Activated CD4-positive, alpha-beta T cell treated with anti-CD3 and anti-CD28 coated beads, Interleukin-2, amount 50 U/mL, for 1 hour (primary cell): Measurements from ENCODE around the gene HDAC2.
"Not testable (repeated sequence)": the region's sequence is repeated elsewhere in the genome, so short reads cannot be mapped to it uniquely, and the experiment has no call there.

Experiments used
- DNase-seq: peaks from one replicate; pipeline ENCODE4 v3.0.0-alpha.2; 2020

The HDAC2 gene

GRCh38 chr6:113970805-113971676 lies at the start of gene HDAC2:
Gene HDAC2, minus strand, starts transcription at chr6:113971148. Its CDS starts 240 bp downstream, at chr6:113970908.
- DNase-seq = peak; percentile 80

DNA sequence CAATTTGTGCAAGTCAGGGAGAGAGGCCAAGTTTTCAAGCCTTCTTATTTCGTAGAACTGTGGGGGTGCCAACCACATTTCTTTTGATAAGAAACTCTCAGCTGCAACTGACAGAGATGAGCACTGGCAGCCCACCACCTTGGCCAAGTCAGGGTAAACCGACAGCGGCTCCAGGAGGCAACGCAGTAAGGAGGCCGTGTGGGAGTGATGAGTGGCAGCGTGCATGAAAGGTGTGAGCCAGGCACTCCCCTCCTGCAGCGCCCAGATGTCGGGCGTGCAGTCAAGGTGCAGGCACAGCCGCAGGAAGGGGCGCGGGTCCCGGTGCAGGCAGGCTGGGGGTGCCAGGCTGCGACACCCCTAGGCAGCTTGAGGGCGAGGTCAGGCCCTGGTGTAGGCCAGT lies 49.2 kb upstream of the HDAC2 start:
- no peak for DNase-seq

DNA sequence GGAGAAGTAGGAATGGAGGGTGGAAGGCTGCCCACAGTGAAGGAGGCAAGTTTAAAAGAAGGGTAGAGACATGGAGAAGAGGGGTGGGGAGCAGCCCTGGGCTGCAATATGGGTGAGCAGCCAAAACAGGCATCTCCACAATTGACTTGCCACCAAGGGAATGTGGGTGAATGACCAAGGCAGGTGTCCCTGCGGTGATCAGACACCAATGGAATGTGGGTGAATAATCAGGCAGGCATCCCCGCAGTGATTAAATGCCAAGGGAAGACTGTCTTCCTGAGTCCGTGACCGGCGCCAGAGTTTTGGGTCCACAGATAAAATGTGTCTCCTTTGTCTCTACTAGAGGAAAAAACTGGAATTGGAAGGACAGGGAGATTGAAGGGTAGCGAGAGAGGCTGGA lies 46.2 kb upstream of the HDAC2 start:
- DNase-seq = not testable (repeated sequence)

DNA sequence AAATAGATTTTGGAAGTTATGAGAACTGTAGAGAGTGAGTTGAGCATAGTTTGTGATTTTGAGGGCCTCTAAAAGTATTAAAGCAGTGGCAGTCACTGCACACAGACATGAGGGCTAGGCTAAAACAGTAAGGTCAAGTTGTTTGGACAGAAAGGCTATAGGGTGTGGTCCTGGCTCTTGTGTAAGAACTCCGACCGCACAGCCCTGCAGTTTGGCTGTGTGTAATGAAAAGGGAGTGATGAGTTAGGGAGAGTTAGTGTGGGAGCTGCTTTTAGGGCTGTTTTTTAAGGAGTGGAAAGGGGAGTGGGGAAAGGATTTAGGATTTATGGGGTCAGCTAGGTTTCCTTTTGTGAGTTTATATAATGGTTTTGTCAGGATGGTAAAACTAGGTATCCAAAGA lies 43.2 kb upstream of the HDAC2 start:
- DNase-seq = not testable (repeated sequence)

DNA sequence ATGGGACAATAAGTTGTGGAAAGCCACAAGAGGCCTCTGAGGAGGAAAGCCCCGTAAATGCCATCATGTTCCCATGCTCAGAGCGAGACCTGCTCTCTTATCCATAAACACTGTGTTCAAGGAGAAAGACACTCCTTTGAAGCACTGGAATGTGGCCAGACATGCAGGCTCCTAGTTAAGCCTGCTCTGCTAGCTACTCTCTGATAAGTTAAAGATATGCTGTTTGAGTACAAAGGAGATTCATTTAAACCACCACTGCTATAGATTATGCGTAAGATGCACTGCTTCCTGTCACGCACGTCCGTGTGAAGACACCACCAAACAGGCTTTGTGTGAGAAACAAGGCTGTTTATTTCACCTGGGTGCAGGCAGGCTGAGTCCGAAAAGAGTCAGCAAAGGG lies 40.5 kb upstream of the HDAC2 start:
- DNase-seq = not testable (repeated sequence)

- DNase-seq = no peak
Measured at GRCh38 chr6:114010540-114010939, 39.6 kb upstream of the HDAC2 start.

DNA sequence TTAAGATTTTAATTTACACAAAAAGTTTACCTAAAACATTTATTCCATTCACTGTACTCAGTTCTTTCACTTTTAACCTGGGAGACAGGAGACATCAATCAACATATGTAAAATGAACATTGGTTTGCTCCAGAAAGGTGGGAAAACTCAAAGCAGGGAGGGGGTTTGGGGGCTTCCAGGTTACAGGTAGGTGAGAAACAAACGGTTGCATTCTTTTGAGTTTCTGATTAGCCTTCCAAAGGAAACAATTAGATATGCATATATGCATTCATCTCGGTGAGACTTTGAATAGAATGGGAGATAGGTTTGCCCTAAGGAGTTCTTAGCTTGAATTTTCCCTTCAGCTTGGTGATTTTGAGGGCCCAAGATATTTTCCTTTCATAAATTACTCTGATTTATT lies 38.2 kb upstream of the HDAC2 start:
- DNase-seq = no peak

GRCh38 chr6:114008331-114008730 lies 37.4 kb upstream of the HDAC2 start:
- DNase-seq = no peak

DNA sequence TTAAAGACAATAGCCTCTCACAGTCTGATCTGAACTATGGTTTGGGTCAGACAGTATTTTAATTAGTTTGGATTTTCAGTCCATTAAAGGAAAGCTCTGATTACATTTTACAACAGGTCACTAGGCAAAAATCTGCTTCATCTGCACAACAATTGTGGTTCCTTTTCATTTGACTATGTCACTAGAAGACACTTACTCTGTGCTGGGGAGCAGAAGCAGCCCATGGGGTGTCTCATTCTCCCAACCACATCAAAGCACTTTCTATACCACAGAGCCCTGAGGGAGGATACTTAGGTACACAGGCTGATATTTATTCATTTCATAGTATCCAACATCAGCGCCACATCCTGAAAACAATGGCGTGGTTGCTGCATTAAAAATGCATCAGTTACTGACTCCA lies 36.6 kb upstream of the HDAC2 start:
- DNase-seq = peak; percentile 3

DNA sequence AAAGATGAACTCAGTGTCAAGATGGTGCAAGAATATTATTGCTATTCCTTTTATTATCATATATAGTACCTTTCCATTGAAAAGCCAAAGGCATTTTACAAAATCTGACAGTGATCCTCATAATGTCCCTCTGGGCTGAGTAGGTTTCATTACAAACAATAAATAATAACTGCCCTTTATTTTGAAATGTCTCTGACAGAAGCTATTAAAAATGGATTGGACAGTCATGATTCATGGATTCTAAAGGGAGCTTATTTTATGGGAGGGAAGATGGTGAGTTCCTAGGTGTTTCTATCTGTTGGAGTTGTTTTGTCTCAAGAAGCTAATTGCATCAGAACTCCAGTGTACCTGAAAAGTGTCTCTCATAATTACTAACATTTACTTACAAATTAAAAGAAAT lies 30.4 kb upstream of the HDAC2 start:
- no peak for DNase-seq

GRCh38 chr6:114000069-114000468 lies 29.1 kb upstream of the HDAC2 start:
- DNase-seq = no peak

DNA sequence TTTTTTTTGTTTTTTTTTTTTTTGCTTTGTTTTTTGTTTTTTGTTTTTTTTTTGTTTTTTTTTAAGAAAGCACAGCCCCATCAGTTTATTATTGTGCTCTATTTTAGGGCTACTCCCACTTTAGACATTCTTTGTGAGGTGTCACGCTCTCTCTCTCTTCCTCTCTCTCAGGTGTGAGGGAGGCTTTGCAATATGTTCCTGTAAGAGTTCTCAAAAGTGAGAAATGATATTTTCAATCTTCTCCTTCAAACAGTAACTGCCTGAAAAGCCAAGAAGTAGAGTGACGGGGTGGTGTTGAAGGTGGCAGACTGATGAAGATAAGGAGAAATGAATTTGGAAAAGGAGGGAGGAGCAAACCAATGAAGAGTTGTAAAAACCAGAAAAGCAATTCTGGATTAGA lies 28.3 kb upstream of the HDAC2 start:
- DNase-seq = no peak

DNA sequence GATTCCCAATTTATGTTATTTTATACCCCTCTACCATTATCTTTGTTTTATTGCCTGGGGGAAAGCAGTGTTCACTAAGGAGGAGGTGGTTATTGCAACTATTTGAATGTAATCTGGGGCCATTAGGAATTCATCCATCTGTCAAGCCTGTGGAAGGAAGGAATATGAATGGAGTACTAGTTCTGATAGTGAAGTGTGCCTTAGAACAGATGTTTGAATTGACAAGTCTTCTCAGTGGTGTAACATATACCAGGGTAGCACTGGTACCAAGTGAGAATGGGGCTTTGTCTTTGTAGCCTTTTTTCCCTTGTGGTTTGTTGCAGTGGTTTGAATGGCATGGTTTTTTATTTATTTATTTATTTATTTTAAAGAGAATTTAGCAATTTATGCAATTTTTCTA lies 27.9 kb upstream of the HDAC2 start:
- DNase-seq = no peak

DNA sequence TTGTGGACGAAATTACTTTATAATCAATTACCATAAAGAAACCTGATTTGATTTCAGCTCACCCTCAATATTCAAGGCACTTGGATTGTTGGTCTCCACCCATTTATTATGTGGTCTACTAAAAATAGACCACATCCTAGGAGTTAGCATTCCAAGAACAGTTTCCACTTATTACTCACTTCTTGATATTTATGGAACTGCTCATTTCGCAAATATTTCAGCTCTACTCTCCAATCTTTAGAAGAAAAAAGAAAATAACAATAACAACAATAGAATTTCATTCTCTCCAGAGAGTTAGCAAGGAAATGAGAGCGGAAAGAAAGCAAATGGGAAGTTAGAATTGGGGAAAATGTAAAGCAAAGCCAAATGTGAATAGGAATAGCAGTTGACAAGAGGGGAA lies 26.2 kb upstream of the HDAC2 start:
- no peak for DNase-seq

- no peak for DNase-seq
Measured at GRCh38 chr6:113995634-113996033, 24.7 kb upstream of the HDAC2 start.

DNA sequence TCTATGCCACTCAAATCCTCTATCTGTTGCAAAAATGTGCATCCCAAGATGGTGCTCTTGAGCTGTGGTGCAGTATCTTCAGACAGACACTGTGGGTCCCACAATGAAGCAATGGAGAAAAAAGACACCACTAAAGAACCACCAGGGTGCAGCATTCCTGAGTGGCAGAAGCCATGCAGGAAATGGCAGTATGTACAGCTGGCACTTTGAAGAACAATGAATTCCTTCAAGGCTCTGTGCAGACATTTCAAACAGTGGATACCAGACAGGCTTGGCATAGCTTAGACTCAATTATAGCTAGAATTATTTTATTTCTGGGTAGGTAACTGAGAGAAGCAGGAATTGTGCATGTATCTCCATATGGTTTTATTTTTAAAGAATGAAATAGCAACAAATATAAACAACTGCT lies 24.0 kb upstream of the HDAC2 start:
- DNase-seq = no peak

- DNase-seq = no peak
Measured at GRCh38 chr6:113989675-113990074, 18.7 kb upstream of the HDAC2 start.

GRCh38 chr6:113982675-113983074 lies 11.7 kb upstream of the HDAC2 start:
- DNase-seq = not testable (repeated sequence)

- no peak for DNase-seq
Measured at GRCh38 chr6:113982055-113982550, 11.2 kb upstream of the HDAC2 start.

DNA sequence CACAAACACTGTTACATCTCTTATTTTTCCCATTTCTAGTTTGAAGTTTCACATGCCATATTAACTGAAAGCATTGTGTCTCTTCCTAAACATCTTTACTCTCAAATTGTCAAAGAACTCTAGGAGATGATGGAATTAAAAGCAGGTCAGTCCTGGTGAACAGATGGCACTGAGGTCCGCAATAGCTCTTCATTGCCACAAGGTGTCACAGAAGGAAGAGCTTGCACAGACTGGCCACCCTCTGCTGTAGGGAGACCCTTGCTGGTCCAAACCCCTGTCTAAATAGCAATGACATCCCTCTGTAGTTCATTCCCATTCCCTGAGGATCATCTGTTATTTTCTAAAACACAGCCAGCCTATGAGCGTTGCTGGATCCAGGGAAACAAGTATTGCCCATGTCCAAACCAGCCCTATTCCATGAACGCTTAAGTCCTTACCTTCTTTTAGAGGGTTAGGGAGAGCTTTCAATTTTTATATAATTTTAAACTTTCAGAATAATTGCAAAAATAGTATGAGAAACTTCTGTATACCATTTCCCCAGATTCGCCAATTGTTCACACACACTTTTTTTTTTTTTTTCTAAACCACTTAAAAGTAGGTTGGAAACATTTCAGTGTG lies 10.1 kb upstream of the HDAC2 start:
- no peak for DNase-seq

GRCh38 chr6:113979937-113980336 lies 9.0 kb upstream of the HDAC2 start:
- no peak for DNase-seq

GRCh38 chr6:113978084-113978675 lies 7.2 kb upstream of the HDAC2 start:
- DNase-seq = no peak

- DNase-seq = no peak
Measured at GRCh38 chr6:113976806-113977205, 5.9 kb upstream of the HDAC2 start.

- DNase-seq = no peak
Measured at GRCh38 chr6:113971741-113972140, 793 bp upstream of the HDAC2 start.
